ENCODE results near the gene TMOD2. TPM values are rescaled to one million over a fixed set of nuclear protein-coding genes. Genes with fewer than 3 reads are reported as not detected.
A peak's percentile ranks its signal among the peaks of the same experiment; 100 is the strongest.

Gene TMOD2
- total RNA-seq: 13.5 and 29.2 TPM in 2 replicates

- DNase-seq (ENCODE audit: low read depth in 2 of 2): peak; percentile 34 to 54
These were observed at the start of gene TMOD2 for GRCh38 chr15:51750792-51751696. Gene TMOD2 (plus strand): TSS chr15:51751597. CDS start chr15:51766442, 14,845 bp downstream.

DNA sequence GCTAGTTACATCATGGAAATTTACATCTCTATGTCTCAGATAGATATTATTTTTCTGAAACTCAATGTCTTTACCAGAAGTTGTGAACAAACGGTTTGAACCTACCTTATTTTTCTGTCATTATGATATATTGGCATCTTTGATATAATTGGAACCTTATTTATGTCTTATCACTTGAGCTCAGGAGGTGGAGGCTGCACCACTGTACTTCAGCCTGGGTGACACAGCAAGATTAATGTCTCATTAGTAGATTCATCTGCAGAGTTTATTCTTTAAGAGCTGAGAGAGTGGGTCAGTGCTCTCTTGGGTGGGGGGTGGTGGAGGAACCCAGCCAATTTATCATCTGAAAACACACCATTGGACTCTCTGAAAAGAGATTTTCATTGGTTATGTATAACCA, 48.7 kb upstream of the TMOD2 start:
- no peak for DNase-seq (ENCODE audit: low read depth in 2 of 2)

DNA sequence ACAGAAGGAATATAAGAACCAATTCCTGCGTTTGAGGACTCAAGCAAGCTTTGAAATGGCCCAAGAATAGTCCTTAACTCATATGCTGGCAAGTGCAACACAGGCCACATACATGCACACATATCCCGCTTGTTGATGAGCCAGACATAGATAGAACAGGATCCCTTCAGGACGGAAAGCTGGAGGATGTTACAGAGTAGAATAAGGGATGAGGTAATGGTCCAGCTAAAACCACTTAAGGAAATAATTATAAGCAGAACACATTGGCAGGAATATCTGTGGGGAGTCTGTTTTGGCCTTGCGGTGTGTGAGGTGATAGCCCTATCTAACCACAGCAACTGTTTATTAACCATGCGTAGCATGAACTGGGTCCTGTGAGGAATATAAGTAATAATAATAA, 45.1 kb upstream of the TMOD2 start:
- no peak for DNase-seq (ENCODE audit: low read depth in 2 of 2)

DNA sequence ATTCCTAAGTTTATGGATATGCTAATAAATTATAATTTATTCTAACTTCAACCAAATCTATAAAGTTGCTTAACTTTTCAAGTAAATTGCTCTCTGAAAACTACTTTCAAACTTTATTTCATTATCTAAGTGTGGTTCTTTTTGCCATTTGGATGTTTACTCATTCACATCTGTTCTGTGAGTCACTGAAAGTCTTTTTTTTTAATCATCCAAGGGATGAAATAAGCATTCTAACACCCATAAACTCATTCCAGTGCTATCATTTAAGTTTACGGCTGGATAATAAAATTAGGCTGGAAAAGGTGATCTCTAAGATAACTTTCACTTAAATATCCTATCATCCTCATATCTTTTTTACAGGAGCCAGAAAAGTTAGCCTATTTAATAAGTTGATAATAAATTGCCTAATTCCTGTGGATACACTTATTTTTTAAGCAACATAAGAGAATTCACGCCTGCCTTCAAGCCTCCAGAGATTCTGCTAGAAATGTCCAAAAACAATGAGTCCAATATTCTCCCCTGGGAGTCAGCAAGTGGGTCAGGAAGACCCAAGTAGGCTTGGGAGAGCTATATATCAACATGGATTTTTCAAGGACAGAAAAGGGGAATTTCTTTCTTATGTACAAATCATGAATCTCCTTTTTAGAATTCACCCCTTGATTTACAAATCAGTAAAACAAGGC, 44.3 kb upstream of the TMOD2 start:
- no peak for DNase-seq (ENCODE audit: low read depth in 2 of 2)

DNA sequence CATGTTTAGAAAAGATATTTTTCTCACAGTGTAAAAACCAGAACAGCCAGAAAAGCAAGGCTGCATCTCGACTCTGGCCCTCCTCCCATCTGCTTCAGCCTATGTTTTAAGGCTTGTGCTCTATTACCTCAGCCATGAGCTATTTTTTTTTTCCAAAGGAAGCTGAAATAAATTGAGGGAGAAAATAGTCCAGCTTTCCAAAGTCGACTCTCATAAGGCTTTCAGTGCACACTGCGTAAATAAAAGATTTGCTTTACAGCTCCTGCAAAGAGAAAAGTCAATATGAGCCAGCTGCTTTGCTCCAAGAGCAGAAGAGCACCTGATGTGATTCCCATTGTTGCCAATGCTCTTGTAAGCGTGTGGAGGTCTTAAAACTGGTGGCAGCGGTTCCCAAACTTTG, 43.4 kb upstream of the TMOD2 start:
- DNase-seq (ENCODE audit: low read depth in 2 of 2): no peak

- no peak for DNase-seq (ENCODE audit: low read depth in 2 of 2)
These were observed 42.4 kb upstream of the TMOD2 start for GRCh38 chr15:51709031-51709430.

GRCh38 chr15:51714162-51714561, 37.2 kb upstream of the TMOD2 start:
- DNase-seq (ENCODE audit: low read depth in 2 of 2): no peak

DNA sequence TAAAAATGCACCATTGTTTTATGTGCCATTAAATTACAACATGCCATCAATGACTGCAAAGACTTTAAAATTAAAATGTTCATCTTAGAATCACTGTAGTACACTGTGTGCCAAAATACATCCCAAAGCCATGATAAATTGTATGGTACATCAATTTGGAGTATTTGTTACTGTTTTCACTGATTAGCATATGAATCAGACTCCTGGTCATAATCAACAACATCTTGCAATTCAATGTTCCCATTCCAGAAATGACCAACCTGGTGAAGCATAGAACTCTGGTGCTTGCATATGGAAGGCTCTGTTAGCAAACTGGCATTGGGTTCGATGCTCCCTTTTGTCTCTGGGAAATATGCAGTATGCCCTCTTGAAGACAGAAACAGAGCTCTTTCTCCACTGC, 36.5 kb upstream of the TMOD2 start:
- DNase-seq (ENCODE audit: low read depth in 2 of 2): no peak

- DNase-seq (ENCODE audit: low read depth in 2 of 2): no peak
These were observed 33.2 kb upstream of the TMOD2 start for GRCh38 chr15:51718219-51718618.

DNA sequence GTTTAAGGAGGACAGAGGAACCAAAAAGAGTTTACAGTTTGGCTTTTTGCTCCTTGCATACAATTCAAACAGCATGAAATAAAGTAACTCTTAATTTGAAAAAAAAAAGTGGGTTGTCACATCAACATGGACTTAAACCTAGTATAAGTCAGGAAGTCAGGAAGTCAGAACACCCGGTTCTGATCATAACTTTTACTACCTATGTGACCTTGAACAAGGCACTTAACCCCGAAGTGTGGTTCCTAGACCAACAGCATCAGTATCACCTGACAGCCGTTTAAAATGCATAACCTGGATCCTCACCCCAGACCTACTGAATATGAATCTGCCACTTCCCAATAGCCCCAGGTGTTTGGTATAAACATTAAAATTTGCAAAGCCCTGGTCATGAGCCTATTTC, 32.7 kb upstream of the TMOD2 start:
- DNase-seq (ENCODE audit: low read depth in 2 of 2): no peak

DNA sequence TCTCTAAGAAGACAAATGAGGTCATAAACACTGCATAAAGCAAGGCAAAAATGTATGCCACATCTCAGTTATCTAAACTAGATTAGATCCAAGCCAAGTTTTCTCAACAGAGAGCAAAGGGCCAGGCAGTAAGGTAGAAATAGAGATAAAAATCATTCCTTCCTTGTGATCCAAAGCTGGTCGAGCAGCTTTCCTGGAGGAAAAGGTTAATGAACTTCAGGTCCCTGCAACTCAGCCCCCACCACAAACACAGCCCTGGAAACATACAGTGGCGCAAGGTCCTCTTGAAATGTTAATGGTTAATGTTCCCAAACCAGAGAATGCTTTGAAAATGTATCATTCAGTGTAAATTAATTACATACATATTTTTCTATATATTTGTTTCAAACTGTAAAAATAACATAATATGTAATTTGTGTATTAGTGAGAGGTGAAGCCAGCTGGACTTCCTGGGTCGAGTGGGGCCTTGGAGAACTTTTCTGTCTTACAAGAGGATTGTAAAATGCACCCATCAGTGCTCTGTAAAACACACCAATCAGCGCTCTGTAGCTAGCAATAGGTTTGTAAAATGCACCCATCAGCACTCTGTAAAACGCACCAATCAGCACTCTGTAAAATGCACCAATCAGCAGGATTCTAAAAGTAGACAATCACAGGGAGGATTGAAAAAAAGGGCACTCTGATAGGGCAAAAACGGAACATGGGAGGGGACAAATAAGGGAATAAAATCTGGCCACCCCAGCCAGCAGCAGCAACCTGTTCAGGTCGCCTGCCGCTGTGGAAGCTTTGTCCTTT, 31.0 kb upstream of the TMOD2 start:
- no peak for DNase-seq (ENCODE audit: low read depth in 2 of 2)

DNA sequence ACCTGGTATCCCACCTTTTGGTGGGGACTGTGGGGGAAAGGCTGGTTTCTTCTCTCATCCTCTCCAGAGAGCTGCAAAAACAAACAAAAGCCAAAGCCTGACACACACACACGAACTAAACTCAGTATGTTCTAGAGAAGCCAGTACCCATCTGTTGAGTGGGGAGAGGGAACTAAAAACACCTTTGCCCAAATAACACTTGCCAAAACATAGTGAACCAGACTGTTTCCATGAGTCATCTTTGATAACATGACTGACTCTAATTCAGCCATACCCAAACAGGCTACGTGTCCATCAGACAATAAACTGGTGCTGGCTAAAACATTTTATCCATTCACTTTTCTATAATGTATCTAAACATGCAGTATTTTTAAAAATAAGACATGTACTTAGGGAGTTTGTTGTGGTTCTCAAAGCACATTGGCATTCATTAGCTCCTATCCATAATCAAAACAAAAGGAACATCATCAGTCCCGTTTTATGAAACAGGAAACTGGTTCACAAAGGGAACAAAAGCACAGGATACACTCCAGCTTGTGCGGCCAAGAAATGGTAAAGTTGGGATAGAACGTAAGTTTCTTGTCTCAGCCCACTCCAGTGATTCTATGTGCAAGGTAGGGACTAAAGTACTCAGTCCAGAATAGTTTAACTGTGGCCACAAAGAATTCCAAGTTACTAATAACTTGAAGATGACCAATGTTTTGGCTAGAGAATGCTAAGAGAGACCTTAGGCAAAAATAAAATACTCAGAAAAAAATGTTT, 30.0 kb upstream of the TMOD2 start:
- DNase-seq (ENCODE audit: low read depth in 2 of 2): peak; percentile 76 to 91

- DNase-seq (ENCODE audit: low read depth in 2 of 2): no peak
These were observed 27.2 kb upstream of the TMOD2 start for GRCh38 chr15:51724199-51724598.

DNA sequence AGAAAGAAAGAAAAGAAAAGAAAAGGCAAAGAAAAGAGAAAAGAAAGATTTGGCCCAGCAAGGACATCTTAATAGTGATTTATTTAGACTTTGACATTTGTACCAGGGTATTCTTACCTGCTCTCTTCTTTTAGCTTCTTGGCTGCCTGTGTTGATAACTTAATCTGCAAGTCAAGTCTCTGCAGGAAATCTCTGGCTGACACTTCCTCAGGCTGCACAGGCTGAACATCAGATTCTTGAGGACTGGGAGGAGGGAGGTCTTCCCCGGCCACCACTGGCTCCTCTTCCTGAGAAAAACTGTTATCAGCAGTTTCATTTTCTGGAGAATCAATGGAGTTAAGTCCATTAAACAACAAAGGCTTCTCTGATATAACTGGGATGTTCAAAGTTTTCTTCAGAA, 26.7 kb upstream of the TMOD2 start:
- DNase-seq (ENCODE audit: low read depth in 2 of 2): peak in 1 of 2 donors; percentile 42

- DNase-seq (ENCODE audit: low read depth in 2 of 2): peak; percentile 63 to 81
These were observed 24.9 kb upstream of the TMOD2 start for GRCh38 chr15:51726302-51727073.

DNA sequence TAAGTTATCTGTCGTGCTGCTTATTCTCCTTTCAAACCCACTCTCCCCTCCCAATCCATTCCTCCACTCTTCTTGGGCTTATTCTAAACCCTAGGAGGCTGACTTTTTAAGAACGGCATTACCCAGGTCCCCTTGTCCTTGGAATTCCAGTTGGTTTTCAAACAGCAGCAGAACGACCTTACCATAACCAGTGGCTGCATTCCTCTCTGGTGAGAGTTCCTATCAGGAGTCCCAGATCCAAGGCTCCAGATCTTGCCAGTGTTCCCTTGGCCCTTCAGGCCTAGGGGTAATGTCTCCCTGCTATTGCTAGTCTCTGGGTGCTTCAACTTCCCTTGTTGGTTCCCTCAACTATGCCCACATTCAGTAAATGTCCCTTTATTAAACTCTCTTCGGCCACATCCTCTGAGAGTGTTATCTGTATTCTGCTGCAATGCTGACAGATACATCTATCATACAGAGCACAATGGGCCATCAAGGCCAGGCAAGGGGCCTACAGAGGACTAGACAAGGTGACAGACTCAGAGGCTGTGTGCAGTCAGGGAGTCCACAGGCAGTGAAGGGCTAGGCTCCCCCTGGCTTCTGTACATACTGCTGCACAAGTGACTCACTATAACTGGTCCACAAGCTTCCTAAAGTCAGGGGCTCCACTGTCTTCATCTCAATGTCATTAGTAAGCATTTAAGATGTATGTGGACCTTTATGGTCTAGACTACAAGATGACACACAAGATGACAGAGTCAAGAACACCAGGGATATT, 24.1 kb upstream of the TMOD2 start:
- peak; percentile 10 to 20 for DNase-seq (ENCODE audit: low read depth in 2 of 2)

- peak; percentile 7 to 70 for DNase-seq (ENCODE audit: low read depth in 2 of 2)
These were observed 19.7 kb upstream of the TMOD2 start for GRCh38 chr15:51731549-51732267.

DNA sequence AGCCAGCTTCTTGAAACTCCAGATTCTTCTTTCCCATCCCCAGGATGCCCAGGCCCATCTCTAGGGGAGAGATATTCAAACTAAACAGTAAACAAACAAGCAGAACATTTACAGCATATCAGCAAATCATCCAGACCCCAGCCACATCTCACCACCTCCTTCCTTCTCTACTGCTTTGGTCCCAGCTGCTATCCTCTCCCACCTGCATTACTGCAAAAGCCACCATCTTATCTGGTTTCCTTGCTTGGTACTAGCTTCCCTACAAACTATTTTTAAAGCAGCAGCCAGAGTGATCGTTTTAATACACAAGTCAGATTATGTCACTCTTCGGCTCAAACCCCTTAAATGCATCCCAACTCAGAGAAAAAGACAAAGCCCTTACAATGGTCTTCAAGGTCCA, 18.8 kb upstream of the TMOD2 start:
- DNase-seq (ENCODE audit: low read depth in 2 of 2): no peak
